ACHN (cell line): Measurements from ENCODE around the gene NELFCD.
A peak's percentile ranks its signal among the peaks of the same experiment; 100 is the strongest.
"Not testable (repeated sequence)": the region's sequence is repeated elsewhere in the genome, so short reads cannot be mapped to it uniquely, and the experiment has no call there.

Source experiments
- DNase-seq: peaks from one replicate; pipeline ENCODE4 v3.0.0-alpha.2; 2015
- in situ Hi-C: cut with HindIII; loops from 2 replicates; pipeline ENCODE4 v1.10.0; 2017; ENCODE audit warnings: low sequenced_read_pairs, low pct_ligation_motif_present, low pct_unique_long_range_greater_than_20kb

The NELFCD gene

DNA sequence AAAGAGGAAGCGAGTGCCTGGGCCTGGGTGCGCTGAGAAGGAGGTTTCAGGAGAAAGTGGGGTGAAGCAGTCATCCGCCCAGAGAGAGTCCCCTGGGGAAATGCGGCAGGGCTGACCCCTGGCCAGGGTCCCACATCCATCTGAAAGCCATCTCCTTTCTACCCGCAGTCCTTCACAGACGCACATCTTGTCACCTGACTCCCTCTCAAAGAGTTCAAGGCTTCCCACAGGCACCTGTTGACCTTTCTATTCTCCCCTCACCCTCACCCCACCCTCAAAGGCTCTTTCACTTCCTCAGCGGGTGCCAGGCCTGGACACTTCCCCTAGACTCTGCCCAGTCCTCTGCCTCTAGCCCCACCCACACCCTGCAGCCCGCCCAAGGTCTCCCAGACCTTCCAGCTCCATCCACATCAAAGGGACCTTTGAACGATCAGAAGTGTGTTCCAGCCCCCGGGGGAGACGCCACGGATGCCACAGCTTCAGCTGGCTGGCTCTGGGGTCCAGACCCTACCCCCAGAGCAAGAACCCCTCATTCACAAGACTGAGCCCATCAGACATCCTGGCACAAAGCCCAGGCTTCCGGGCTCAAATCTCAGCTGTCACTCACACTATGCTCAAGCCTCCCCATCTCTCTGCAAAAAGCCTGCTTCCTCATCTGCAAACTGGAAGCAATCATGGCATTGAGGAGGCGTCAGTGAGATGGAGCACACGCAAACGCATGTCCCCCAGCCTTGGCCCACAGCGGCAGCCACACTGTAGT is 23.9 kb downstream of the NELFCD start:
- no peak for DNase-seq
- in situ Hi-C loops = no loop called here

GRCh38 chr20:59005523-59006166 is 24.6 kb downstream of the NELFCD start:
- no peak for DNase-seq
- in situ Hi-C loops = no loop called here

DNA sequence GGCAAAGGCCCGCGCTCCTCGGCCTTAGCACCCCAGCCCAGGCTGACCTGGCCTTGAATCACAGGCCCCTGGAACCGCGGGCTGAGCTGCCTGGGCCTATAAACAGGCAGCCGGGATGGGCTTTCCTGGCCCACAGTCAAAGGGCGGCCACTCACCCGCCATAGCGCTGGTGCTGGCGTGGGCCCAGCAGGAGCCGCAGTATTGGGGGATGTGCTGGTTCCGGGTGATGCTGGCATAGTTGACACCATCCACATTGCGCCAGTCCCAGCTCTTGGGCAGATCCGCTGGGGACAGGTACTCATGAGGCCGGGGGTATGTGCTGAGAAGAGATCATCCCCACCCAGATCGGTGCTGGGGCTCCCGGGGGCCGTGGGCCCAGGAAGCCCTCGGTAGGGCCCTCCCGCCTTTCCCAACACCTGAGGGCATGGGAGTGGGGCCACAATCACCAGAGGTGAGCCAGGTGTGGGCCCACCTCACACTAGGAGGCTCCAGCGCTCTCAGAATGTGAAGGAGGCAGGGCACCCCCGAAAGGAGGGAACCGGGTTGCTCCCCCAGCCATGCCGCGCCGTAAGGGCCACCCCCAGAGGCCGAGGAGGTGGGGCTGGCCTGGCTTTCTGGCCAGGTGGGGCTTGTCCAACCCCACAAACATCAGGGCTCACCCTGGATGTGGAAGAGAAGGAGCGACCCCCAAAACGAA is 25.3 kb downstream of the NELFCD start:
- in situ Hi-C loops = no loop called here
- no peak for DNase-seq

GRCh38 chr20:59006864-59007664 is 26.0 kb downstream of the NELFCD start, which contains the start of gene CTSZ:
TSS of gene CTSZ (minus strand) at chr20:59007254. CDS start at chr20:59007128, 126 bp downstream.
- in situ Hi-C loops = no loop called here
- peak; percentile 51 for DNase-seq

DNA sequence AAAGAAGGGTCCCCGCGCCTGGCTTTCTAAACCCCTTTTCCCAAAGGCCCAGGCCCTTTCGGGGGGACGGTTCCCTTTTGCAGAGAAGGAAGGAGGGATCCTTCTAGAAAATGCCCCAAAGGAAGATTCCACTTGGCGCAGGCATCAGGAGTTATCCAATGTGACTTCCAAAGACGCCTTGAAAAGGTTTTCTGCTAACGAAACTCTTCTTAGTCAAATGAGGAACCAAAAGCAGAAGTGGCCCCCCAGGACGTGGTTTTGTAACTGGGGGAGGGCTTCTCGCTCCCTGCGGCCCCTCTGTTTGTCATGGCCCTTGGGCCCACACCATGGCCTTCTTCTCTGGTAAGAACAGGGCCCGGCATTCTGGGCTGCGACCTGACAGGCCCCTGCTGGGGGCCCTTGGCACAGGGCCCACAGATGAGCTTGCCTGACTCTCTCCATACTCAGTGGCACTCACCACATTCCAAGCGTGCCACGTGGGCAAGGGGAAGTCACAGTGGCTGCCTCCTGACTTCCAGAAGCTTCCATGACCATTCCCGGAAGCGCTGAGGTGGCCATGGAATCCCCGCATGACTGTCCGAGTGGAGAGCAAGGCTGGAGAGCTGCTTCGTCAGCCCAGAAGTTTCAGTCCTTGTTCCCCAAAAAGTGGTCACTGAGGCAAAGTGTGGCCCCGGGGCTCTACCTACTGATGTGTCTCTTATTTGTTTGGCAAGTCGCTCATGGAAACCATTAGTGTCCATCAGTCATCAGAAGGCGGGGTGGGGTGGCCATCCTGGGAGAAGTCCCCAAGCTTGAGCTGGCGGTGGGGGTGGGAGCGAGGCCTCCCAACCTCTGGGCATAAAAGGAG is 26.8 kb downstream of the NELFCD start:
- DNase-seq = no peak
- in situ Hi-C loops = no loop called here

GRCh38 chr20:59008715-59009336 is 27.8 kb downstream of the NELFCD start:
- no peak for DNase-seq
- in situ Hi-C loops = no loop called here

DNA sequence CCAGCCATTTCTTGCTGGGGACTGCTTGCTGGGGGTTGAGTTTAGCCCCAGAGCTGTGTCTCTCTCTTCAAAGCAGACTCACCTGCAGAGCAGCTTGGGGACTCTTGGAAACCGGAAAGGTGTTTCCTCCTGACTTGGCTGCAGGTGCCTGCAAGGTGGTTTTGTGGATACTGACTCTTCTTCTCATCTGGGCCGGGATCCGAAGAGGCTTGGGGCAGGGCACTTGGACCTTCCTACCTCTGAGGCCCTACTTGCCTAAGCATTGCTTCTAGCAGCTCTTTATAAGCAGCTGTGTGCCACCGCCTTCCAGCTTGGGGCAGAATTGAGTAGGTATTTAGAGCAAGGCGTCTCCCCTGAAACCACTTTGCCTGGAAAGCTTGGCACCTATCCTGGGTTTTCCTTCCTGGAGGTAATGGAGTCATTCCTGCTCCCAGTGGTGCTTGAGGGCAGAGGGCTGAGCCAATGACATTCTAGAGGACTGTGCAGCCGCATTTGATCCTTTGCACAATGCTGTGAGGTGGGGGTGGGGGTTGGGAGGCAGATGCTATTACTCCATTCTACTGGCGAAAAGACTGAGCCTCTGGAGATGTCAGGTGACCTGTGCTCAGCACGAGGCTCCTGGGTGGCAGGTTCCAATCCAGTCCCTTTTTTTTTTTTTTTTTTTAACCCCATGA is 29.4 kb downstream of the NELFCD start:
- in situ Hi-C loops = no loop called here
- peak; percentile 56 for DNase-seq

DNA sequence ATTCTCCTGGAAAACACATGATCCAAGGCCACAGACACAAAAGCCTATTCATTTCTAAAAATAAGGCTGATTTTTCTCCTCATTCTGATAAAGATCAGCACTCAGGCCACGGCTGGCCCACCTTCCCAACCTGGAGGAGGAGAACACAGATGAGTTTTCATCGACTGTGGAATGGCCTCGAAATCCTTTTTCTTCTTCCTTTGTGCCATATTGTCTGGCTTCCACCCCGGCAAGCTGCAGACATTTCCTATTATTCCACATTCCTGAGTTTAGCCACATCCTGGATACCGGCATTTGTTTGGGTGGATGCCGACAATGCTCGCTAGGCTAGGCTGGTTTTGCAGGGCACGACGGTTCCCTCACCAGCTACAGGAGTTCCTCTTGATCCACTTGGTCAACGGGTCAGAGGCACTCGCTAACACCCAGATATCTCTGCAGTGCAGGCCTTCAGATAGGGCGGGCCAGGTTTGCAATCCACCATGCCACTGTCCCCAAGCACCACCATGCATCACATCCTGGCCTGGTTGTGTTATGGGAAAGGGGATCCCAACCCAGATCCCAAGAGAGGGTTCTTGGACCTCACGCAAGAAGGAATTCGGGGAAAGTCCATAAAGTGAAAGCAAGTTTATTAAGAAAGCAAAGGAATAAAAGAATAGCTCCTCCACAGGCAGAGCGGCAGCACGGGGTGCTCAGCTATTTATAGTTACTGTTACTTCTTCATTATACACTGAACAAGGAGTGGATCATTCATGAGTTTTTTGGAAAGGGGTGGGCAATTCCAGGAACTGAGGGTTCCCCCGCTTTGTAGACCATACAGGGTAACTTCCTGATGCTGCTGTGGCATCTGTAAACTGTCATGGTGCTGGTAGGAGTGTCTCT is 30.2 kb downstream of the NELFCD start:
- peak; percentile 91 for DNase-seq
- in situ Hi-C loops = no loop called here

GRCh38 chr20:59011874-59012157 is 30.8 kb downstream of the NELFCD start:
- DNase-seq, in situ Hi-C loops: not testable (repeated sequence)

GRCh38 chr20:59013031-59013951 is 32.2 kb downstream of the NELFCD start:
- DNase-seq = no peak
- in situ Hi-C loops = no loop called here

GRCh38 chr20:59013959-59014608 is 33.0 kb downstream of the NELFCD start:
- in situ Hi-C loops = no loop called here
- DNase-seq = no peak

DNA sequence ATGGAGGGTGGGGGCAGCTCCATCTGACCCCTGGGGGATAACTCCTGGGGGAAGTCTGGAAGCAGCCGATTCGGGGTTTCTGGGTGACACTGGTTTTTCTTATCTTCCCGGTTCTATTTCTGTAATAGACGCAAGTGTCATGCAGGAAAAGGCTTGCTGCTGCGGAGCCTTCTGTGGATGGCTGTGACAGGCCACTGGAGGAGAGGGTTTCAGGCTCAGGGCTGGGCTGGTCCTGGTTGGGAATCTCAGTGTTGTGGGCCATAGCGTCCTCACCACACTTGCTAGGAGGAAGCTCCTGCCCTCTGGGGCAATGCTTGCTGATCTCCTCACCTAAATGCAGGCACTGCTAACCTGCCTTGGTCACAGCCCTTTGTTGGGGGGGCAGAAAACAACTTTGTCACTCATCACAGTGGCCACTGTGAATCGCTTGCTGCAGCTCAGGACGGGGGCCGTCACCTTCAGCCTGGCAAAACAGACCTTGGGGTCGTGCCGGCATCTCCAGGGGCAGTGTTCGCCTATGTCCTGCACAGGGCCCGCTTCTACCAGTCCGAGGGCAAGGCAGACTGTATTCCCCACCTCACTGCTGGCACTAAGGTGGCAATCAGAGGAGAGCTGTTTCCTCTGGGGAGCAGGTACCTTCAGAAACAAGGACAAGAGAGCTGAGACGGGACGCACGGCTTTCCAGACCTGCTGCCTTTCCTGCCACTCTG is 33.8 kb downstream of the NELFCD start:
- DNase-seq = no peak
- in situ Hi-C loops = no loop called here

DNA sequence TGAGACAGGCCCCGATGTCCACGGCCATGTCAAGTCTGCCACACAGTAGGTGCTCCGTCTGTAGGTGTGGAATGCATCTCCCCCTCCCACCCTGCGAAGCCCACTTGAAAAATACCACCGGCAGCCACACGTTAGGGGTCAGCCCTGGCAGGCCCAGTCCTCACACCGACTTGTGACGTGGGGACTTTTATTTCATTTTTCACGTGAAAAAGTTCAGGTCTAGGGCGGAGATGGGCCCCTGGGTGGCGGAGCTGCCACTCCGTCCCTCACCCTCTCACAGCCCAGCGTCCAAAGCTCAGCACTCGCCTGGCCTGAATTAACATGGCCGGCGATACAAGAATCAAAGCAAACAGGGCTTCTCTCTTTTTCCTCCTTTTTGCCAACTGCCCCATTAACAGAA is 34.4 kb downstream of the NELFCD start:
- no peak for DNase-seq
- in situ Hi-C loops = no loop called here
